DMS 273 treated with DMSO at 0.1 percent for 48 hours (cell line): ENCODE data around the gene FBXO36.
"Not testable (repeated sequence)": the region's sequence is repeated elsewhere in the genome, so short reads cannot be mapped to it uniquely, and the experiment has no call there.

Experiments
- DNase-seq: peaks from one replicate; lab custom pipeline; 2025; lab: John Stamatoyannopoulos, UW

Gene FBXO36

DNA sequence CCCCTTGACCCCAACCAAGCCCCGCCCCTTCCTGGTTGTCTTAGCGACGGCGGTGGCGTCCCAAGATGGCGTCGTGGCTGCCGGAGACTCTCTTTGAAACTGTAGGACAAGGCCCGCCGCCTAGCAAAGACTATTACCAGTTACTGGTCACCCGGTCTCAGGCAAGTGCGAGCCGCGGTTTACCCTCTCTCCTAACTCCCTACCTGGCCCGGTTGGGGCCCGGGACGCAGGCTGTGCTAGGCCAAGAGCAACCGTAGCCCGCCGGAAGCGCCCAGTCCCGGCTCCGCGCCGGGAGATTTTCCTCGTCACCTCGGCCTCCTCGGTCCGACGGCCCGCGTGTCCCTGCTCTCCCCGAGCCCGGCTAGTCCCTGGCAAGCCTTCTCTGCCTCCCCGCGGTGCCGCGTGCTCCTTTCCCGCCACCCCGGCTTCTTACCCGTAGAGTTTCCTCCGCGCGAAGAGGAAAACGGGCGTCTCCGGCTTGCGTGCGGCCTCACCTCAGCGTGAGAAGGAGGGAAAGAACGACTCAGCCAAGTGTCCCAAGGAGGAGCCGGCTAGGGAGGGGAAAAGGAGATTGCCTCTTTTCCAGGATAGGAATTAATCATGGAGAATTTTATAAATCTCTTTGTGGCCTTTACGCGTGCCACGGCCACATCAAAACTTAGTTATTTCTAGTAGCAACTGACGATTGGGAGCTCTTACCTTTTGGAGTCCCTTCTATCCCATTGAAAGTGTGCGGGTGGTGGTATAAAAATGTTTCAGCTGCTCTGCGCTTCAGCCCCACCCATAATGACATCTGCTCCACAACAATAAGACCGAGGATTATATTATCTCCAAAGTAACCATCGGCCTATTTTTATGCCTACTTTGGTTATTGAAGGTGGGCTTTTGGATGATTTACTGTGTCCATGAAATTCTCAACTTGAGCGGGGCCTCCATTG lies at the start of gene FBXO36:
TSS of gene FBXO36 (plus strand) at position 55 of the 938 bp plus-strand sequence. CDS start at position 66, 11 bp downstream.
- DNase-seq = peak; percentile 86

DNA sequence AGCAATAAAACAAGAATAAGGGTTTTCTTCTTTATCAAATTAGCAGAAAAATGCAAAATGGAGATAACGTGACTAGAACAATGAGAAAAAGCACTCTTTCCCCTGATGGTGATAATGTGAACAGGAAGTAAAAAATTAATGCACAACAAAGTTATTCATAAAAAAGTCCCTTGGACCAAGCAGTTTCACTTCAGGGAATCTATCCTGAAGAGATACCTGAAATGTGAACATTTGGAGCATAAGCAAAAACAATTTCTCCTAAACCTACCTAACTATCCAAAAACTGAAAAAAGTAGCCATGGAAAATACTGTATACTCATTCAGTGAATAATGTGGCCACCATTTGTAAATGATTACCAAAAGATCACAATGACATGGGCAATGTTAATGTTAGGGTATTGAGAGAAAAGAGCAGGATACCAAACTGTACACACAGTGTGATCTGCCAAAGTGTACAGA lies 49.2 kb upstream of the FBXO36 start:
- DNase-seq = no peak

GRCh38 chr2:229874647-229875046 lies 47.7 kb upstream of the FBXO36 start:
- no peak for DNase-seq

DNA sequence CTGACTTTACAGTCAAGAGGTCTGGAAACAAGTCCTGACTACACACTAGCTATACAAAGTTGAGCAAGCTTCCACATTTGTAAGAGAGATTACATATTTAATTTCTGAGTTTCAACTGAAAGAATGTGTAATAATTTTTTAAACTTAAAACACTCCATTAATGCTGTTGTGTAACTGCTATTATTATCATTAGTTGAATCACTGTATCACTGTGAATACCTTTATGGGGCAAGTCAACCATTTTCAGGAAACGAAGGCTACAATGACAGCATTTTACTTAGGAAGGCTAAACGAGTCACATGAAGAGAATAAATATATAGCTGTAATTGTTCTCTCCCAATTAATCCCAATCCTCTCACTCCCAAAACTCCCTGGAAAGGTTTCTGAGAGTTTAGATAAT lies 46.8 kb upstream of the FBXO36 start:
- DNase-seq = no peak

DNA sequence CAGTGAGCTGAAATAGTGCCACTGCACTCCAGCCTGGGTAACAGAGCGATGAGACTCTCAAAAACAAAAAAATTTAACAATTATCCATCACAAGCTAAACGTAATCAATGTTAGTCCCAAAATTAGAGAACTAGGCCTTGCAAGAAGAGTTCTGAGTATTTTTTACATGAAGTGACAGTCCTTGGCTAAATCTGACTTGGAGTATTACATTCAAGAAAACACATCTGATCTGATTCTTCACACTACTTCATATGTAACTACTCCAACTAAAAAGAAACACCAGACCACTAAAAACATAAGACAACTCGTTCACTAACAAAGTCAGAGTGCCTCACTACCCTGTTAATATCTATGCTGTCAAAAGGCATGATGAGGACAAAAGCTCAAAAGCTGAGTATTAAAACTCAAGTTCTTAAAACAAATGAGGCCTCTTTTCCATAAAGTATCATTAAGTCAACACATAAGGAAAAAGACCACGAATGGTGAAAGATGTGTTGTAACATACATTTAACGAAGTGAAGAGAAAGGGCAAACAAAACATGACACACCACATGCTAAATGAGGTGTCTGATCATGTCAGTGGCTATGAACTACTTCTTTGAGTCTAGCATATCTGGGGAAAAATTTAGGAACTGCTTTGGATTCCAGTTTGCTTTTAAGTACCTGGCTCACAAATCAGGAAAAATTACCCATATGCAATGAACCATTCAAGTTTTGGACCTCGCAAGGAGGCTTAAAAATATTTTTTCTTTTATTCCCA lies 42.9 kb upstream of the FBXO36 start:
- no peak for DNase-seq

DNA sequence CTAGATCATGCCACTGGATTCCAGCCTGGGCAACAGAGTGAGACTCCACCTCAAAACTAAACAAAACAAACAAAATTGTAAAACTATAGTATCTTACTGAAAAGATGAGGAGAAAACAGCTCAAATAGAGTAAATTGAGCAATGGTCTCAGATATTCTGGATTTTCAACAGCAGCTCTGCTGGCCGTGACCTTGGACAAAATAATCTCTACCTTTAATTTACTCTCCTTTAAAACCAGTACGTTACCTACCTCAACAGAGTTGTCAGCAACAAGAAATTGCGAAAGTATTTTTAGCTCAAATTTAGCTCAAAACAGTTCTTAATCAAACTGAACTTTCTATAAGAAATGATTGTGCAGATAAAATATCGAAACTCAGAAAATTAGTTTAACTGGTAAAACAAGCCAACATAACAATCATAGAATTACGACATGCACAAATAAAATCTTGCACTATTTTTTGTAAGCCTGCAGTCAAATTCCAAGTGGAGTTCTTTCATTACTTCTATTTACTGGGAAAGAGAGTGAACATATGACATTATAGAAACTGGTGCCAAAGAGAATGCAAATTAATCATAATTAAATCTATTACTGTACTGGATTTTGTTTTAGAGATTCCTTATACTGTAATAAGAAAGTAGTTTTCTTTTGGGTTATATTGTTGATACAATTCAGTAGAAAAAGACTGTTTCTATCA lies 41.3 kb upstream of the FBXO36 start:
- DNase-seq = no peak

DNA sequence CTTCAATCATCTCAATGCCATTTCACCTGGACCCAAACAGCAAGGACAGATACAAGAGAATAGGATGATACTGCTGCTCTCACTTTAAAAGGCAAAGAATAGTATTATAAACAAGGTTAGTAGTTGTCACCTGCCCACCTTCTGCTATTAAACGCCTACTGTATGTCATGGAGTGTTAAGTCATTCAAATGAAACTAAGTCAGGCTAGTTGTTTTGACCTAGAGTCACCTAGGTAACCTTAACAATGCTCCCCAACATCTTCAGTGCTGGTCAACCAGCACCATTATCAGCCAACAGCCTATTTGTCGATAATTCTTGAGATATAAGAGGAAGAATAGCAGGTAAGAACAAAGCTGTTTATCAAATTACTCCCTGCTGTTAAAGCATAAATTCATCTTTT lies 39.7 kb upstream of the FBXO36 start:
- no peak for DNase-seq

- DNase-seq = no peak
Measured at GRCh38 chr2:229884775-229885699, 37.3 kb upstream of the FBXO36 start.

DNA sequence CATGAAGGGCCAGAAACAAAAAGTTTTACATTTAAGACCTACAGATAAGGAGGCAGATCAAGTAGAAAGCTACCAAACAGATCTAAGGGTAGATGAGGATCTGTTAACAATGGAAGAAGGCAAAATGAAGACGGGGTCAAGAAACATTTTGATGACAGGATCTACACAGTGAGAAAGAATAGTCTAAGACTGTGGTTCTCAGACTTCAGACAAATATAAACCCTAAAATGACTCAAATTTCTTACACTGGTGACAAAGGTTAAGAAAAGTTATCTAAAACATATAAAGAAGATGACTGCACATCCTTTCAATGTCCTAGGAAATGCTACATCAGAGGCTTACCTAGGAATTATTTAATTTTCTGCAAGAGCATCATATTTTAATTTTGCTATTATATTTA lies 34.9 kb upstream of the FBXO36 start:
- DNase-seq = no peak

- DNase-seq = no peak
Measured at GRCh38 chr2:229888031-229888430, 34.3 kb upstream of the FBXO36 start.

GRCh38 chr2:229889023-229889422 lies 33.3 kb upstream of the FBXO36 start:
- no peak for DNase-seq

DNA sequence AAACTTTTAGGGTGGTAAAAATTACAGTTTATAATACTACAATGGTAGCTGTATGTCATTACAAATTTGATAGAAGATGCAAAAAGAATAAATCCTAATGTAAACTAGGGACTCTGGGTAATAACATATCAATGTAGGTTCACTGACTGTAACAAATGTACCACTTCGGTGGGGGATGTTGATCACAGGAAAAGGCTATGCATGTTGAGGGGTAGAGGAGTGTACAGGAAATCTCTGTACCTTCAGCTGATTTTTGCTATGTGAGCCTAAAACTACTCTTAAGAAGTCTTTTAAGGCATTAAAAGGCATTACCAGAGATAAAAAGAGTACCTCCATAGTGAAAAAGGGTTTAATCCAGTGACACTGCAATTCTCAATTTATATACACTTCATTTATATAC lies 25.4 kb upstream of the FBXO36 start:
- DNase-seq = no peak

- no peak for DNase-seq
Measured at GRCh38 chr2:229899604-229900003, 22.7 kb upstream of the FBXO36 start.

DNA sequence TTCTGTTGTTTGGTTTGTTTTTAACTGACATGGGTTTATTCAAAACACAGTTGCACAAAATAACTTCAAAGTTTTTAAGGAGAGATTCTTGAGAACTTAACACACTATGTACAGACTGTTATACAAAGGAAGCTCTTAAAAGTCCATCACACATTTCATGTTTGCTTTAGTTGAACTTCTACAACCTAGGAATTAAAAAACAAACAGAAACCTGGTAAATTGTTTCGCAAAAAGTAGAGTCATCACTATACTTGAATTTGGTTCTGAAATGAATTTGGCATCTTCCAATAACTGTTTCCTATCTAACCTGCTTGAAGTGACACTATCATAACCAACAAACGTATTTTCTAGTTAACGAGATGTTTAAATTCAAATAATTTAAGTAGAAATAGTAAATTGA lies 22.3 kb upstream of the FBXO36 start:
- DNase-seq = no peak

DNA sequence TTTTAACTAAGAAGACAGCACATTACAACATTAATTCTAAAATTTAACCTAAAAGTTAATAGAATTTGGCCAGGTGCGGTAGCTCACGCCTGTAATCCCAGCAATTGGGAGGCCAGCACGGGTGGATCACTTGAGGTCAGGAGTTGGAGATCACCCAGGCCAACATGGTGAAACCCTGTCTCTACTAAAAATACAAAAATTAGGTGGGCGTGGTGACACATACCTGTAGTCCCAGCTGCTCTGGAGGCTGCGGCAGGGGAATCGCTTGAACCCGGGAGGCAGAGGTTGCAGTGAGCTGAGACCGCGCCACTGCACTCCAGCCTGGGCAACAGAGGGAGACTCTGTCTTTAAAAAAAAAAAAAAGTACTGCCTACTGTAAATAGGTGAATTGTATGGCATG lies 21.8 kb upstream of the FBXO36 start:
- not testable (repeated sequence) for DNase-seq

GRCh38 chr2:229901819-229902218 lies 20.5 kb upstream of the FBXO36 start:
- no peak for DNase-seq

DNA sequence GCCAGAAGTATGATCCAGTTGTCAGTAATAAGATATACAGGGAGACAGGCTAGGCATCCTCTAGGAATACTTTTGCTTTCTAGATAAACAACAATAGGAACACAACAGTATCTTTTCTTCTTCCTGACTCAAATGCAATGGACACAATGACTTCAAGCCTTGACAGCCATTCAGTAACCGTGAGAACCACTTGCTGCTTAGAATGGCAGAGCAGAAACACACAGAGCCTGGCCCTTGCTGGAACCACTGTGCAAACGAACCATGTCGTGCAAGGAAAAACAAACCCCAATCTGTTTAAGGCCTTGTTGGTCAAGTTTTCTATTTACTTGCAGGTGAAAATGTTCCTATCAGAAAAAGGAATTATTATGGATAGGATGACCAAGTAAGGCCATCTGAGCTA lies 19.3 kb upstream of the FBXO36 start:
- no peak for DNase-seq

DNA sequence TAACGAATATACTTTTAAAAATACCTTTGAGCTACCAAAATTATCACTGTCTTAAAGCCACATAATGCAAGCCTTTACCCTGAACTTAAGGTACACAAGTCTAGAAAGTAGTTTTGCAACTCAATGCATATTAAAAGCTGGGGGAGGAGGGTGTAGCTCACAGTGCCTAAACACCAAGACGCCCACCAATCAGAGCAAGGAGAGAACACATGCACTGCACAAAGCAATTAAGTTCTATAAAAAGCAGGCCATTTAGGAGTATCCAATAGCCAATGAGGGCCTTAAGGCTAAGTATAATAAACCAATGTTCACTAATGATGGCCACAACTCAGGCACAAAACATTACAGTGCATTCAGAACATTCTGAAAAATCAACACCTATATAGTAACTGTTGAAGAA lies 16.7 kb upstream of the FBXO36 start:
- DNase-seq = no peak

- no peak for DNase-seq
Measured at GRCh38 chr2:229909090-229909489, 13.2 kb upstream of the FBXO36 start.

DNA sequence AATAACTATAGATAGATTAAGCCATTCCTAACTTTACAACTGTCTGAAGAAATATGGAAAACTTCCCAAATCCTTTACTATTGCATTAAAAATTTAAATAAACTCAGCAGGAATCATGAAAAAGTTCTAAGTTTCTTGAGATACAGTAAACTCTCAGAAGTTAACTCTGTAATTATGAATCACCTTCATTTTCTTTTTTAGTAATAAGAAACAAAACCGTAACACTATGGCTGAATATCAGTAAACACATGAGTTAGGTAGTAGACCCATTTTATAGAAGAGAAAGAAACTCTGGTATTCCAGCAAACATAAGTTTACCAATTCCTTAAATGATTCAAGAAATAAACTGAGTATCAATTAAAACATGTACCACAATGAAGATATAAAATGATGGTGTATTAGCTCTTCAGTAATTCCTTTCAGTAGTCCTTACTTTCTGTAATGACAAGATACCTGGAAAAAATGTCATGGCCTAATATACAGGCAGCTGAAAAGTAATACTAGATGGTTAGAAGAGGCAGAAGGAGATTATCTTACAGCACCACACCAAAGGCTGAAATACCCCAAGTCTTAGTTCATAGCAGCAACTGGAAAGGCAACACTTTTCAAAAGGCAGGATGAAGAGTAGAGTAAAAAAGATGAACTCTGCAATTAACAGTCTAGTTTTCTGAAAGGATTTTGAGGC lies 12.0 kb upstream of the FBXO36 start:
- no peak for DNase-seq
